Amniotic stem cell (primary cell): ENCODE results near the gene FBXO42.
A peak's percentile ranks its signal among the peaks of the same experiment; 100 is the strongest.
"Not testable (repeated sequence)": the region's sequence is repeated elsewhere in the genome, so short reads cannot be mapped to it uniquely, and the experiment has no call there.

Experiments
- DNase-seq: peaks from one replicate; lab custom pipeline; 2025; lab: John Stamatoyannopoulos, UW

FBXO42 gene

GRCh38 chr1:16243936-16244649, 108.2 kb downstream of the FBXO42 start:
- peak; percentile 45 for DNase-seq

- DNase-seq, result no peak
These were observed 109.1 kb downstream of the FBXO42 start for GRCh38 chr1:16243215-16243610.

- DNase-seq, result no peak
These were observed 109.6 kb downstream of the FBXO42 start for GRCh38 chr1:16242556-16243214.

DNA sequence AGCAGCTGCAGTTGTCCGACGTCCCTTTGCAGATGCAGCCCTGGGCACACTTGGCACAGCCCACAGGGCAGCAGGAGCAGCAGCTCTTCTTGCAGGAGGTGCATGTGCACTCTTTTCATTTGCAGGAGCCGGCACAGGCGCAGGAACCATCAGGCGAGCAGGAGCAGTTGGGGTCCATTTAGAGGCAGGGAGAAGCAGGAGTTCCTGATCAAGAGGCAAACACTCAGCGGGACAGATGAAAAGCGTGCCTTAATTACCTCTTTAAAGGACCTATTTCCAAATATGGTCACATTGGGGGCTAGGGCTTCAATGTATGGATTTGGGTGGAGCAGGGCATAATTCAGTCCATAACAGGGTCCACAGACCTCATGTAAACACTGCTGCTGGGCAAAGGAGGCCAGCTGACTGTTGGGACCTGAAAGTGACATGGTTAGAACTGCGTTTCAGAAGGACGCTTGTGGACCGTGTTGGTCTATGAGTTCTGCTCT, 111.0 kb downstream of the FBXO42 start:
- DNase-seq, result no peak

GRCh38 chr1:16239972-16240491, 112.2 kb downstream of the FBXO42 start:
- DNase-seq, result no peak

GRCh38 chr1:16237343-16237830, 114.9 kb downstream of the FBXO42 start:
- DNase-seq, result no peak

DNA sequence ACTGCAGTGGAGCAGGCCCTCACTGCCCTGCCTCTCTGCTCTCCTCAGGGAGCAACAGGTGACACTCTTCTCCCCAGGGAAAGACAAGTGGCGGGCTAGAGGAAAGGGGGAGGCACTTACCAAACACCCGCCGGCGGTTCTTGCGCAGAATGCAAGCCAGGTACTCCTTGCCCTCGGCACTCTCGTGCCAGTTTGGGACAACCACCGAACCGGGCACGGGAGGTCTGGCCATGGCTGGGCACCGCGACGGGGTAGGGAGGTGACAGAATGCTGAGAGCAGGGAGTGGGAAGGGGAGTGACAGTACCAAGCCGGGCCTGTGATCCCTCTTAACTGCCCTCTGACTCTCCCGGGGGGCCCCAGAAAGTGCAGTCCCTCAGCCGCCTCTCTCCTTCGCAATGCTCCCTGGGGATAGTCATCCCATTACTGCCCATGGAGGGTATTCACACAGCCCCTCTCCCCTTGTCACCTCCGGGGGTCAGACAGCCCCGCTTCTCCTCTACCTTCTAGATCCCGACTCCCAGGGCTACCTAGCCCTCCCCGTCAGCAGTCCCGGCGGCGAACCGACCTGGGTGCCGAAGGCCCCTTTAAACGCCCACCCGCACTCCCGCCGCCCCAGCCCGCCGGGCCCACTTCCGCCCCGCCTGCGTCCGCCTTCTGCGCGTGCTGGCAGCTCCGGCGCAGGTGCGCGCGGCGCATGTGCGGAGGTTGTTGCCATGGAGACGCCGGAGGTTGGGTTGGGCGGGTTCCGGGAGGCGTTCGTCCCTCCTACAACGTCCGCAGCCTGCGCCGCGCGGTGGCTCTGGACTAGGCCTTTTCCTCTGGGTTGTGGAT, 115.6 kb downstream of the FBXO42 start, which contains the start of gene CPLANE2:
Gene CPLANE2 (minus strand): TSS at position 673 of the 832 bp plus-strand sequence. CDS start 441 bp downstream, at position 232.
- DNase-seq, result peak; percentile 88

GRCh38 chr1:16235944-16236510, 116.3 kb downstream of the FBXO42 start:
- no peak for DNase-seq

DNA sequence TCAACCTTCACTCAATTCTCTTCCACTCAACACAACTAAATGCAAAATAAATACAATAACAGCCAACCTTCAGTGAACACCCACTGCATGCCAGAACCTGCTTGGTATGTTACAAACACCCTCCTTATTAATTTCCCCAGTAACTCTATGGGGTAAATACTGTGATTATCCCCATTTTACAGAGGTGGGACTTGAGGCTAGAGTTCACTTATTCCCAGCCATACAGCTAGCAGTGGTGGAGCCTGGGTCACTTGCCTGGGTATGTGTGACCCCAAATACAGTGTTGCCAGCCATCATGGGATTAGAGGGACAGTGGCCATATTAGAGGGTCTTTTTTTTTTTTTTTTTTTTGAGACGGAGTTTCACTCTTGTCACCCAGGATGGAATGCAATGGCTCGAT, 116.9 kb downstream of the FBXO42 start:
- no peak for DNase-seq

DNA sequence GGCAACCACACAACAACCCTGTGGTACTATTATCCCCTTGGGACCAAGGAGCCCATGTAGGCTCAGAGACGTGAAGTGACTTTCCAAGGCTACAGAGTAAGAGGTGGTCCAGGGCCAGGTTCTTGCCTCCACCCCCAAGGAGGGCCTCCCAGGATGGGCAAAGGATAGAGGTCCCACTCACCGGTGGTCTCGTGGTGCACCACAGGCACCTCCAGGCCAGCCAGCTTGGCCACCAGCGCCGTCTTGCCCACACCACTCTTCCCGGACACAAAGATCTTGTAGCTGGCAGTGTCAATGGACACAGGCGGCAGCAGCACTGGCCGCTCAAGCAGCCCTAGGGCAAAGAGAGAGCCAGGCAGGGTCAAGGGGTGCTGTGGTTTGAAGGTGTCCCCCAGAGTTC, 118.8 kb downstream of the FBXO42 start:
- DNase-seq, result no peak

- DNase-seq, result no peak
These were observed 120.0 kb downstream of the FBXO42 start for GRCh38 chr1:16232316-16232710.

- DNase-seq, result no peak
These were observed 120.7 kb downstream of the FBXO42 start for GRCh38 chr1:16231331-16232315.

DNA sequence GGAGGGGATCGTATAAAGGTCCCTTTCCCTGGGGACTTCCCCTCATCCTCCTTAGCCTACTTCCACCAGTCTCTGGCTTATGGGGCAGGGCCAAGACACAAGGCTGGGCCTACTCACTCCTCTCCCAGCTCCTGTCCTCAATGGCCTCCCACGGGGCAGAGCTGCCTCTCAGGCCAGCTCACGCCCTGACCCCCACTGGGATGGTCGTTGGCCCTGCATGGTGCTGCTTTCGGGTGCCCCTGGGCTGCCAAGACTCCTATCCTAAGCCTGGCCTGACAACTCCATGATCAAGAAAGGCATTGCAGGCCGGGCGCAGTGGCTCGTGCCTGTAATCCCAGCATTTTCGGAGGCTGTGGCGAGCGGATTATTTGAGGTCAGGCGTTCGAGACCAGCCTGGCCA, 121.5 kb downstream of the FBXO42 start:
- DNase-seq, result no peak

- DNase-seq, result no peak
These were observed 122.1 kb downstream of the FBXO42 start for GRCh38 chr1:16229976-16230740.

DNA sequence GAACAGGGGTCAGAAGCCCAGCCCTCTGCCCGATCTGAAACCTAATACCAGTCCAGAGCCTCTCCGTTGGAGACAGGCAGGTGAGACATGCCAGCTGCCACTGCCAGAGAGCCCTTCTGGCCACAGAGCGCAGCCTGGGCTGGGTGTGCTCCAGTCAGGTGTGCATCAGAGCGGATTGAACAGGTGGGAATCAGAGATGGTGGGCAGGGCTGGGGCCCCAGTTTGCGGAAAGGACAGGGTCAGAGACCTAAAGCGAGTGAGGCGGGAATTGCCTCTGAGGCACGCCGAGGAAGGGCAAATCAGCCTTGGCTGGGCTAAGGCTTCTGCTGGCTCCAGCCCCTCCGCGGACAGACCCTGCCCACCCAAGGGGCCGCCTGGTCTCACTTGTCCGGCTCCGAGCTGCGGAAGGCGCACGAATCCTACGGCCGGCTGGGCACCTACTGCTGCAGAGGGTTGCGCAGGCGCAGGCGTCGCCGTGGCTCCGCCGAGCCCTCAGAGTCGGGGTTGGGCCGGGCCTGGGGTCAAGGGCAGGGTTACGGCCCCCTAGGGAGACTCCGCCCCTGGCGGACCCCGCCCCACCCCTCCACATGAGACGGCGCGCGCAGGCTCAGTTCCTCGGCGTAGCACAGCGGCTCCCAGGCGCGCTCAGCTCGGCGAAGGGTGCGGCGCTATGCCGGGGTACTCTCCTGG, 125.6 kb downstream of the FBXO42 start:
- no peak for DNase-seq

- no peak for DNase-seq
These were observed 126.2 kb downstream of the FBXO42 start for GRCh38 chr1:16226129-16226489.

DNA sequence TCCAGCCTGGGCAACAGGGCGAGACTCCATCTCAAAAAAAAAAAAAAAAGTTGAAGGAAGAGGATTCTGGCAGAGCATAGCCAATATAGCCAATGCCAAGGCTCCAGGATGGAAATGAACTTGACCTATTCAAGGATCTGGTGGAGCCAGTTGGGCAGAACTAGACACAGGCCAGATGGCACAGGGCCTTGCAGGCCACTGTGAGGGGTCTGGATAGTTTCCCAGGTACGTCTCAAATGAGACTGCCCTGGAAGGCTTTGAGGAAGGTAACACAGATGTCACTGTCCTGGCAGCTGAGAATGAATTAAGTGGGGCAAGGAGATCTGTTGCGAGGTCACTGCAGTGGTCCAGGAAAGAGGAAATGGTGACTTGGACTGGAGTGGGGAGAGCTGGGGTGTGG, 127.8 kb downstream of the FBXO42 start:
- DNase-seq, result no peak

GRCh38 chr1:16222716-16223115, 129.6 kb downstream of the FBXO42 start:
- not testable (repeated sequence) for DNase-seq

GRCh38 chr1:16221499-16221898, 130.8 kb downstream of the FBXO42 start:
- DNase-seq, result no peak
